ENCODE data around the gene ERI3.

The ERI3 gene

DNA sequence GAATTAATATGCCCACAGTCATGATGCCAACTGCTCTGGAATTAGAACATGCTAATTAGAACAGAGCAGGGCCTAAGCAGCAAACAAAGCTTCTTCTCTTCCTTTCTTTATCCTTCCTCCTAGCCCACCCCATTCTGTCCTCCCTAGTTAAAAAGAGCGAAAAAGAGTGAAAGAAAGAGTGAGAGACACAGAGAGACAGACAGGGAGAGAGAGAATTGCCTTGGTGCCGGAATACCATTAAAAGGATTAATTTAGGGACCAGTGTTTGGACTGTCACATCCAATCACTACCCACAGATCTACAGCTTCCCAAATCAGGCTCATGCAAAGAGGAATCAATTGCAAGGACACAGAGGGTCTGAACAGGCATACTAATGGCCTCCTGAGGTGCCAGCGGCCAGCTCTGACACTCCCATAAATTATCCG, 7.0 kb downstream of the ERI3 start:
- peak; percentile 57 for DNase-seq

DNA sequence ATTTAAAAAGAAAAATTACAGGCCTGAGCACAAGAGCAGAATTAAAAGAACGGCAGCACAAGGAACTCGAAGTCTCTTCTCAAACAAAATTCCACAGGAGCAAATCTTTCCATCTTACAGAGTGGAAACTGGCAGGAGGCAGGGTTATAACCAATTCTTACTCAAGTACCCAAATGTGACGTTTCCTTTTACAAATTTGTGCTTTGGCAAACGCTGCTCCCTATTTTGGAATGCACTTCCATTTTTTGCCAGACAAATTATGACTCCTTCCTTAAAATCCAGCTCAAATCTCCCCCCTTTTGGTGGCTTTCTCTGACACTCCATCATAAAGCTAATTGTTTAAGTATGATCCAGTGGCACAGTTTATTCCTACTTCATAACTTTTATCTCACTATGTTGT, 7.8 kb downstream of the ERI3 start:
- no peak for DNase-seq

DNA sequence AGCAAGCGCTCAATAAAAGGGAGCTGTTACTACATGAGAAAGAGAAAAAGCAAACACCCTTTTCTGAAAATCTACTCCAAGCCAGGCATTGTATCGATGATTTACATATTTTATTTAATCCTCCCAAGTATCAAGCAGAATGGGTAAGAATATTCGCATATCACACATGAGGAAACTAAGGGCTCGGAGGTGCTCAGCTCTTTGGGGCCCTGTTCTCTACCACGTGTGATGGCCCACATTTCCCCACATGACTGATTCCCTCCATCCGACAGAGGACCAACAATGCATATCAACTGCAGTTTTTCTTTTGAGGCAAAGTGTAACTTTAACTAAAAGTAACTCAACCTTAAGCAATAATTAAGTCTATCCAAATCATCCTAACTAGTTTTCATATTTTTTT, 8.2 kb downstream of the ERI3 start:
- no peak for DNase-seq

DNA sequence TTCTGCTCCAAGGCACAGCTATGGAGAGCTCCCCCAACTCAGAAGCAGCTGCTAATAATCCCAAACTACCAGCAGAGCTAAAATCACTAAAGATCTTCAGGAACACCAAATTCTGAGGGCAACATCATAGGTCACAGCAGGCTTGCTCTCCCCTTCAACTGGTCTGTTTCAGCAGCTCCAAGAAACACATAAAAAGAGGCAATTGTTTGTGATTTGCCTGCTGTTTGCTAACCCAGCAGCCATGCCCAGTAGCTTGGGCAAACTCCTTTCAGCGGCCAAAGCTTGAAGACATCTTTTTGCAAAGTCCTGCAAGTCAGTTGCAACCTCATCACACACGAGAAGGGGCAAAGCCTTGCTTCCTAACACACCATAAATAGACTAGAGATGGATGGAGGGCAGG, 8.9 kb downstream of the ERI3 start:
- DNase-seq, result no peak

DNA sequence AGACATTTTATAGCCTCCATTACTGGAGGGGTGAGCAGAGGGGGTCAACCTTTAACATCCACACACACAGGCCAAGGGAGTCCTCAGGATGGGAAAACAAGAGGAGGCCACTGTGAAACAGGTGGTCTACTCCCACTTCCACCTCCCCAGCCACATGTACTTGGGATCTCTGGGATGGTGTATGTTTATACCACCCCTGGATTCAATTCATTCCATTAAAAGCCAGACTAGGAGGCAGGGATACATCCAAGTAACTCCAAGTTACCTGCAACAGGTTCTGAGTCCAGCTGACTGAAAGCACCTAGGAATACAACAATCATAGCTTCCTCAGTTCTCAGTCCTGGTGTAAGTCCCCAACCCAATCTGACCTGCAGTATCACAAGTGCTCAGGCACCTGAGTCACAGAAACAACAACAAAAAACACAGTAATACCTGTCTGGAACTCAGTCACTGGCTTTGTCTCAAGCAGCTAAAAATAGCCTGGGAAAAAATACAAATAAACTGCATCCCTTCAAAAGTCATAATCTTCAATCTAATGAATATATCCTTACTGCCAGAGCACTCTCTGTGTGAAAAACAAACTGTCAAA, 9.8 kb downstream of the ERI3 start:
- DNase-seq, result no peak

DNA sequence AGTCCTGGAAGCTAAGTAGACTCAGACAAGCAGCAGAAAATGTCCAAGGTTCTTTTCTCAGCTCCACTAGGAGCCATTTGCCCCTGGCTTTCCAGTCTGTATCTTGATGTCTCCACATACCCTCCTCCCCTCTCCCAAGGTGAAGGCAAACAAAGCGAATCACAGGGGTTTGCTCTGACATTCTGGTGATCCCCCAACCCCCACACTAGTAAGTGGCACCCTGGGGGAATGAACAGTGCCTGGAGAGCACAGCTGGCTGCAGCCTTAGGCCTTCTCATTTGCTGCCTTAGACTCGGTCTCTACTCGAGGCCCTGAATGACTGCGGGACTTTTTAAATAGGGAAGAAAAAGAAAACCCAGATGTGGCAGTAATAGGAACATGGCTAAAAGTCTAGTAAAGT, 15.3 kb downstream of the ERI3 start:
- no peak for DNase-seq

DNA sequence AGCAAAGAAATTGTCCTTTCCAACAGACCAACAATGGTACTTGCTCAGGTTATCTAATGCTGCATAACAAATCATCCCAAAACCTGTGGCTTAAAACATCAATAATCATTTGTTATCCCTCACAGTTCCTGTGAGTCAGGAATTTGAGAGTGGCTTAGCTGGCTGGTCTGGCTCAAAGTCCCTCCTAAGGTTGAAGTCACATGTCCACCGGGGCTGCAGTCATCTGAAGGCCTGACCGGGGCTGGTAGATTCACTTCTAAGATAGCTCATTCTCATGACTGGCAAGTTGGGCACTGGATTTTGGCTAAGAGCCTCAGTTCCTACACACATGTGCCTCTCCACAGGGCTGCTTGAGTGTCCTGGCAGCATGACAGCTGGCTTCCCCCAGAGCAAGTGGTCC, 16.9 kb downstream of the ERI3 start:
- no peak for DNase-seq

DNA sequence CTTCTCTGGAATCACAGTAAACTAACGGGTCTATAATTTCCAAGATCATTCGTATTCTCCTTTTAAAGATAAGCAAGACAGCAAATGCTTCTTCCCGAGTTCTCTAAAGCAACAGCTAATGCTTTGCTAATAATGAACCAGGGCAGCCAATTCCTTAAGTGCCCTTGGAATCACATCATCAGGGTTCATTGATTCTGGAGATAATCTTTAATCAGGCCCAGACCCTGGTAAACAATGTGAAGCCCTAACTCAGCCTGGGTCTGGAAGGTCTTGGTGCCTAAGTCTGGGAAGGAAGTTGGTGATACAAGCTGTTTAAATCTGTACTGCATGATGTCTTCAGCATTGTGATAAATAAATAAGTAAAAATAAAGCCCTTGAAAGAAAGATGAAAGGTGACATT, 18.4 kb downstream of the ERI3 start:
- no peak for DNase-seq

DNA sequence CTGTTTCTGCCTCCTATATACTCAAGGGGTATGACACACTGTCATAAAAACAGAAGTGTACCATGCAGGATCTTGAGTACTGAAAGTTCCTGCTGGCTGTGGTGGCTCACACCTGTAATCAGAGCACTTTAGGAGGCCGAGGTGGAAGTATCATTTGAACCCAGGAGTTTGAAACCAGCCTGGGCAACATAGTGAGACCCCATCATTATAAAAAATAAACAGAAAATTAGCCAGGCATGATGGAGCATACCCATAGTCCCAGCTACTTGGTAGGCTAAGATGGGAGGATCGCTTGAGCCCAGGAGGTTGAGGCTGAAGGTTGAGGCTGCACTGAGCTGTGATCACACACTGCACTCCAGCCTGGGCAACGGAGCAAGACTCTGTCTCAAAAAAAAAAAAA, 20.1 kb downstream of the ERI3 start:
- DNase-seq, result no peak

DNA sequence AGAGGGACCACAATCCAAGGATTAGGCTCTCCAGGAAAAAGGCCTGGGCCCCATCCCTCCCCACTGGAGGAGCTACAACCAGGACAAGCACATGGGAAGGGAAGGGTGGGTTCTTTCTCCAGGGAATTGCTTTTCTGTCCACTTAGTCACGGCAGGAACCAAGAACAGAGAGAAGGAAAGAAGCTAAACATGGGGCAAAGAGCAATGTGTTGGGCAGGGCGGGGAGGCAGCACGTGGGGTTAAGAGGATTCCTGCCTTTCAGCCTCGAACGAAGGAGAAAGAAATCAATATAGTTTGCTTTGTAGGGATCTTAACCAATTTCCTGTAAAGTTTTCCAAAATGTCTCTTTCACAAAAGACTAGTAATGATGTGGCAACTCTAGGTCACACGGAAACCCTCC, 21.7 kb downstream of the ERI3 start:
- no peak for DNase-seq

DNA sequence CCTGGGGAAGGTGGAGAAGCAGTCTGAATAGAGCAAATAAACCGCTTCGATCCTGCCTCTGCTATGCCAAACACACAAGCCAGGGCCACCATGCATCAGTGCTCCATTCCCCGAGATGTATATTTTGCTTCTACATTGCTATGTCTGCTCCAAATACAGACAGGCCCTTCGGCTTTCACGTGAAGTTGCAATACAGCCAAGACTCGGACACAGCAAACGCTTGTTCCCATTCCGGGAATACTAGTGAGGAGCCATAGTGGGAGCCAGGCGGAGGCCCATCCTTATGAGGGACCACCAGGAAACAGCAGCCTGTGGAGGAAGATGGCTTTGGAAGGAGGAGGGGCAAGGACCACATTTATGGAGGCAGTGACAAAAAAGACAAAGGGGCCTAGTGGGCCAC, 22.6 kb downstream of the ERI3 start:
- DNase-seq, result no peak

DNA sequence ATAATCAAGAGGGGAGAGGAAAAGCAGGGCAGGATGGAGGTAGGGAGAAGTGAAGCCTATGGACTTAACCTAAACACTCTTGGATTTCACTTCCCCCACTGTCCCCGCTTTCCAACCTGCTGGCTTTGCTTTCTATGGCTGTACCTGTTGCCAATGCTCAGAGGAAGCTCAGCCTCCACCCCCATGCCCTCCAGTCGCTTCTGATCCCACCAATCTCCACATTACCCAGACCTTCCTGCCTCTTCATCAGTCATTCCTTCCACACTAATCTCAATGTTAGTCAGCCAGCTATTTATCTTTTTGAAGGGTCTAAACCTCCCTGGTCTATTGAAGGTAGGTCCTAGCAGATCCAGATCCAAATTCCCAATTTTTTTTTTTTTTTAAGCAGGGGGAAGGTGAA, 24.1 kb downstream of the ERI3 start:
- no peak for DNase-seq

DNA sequence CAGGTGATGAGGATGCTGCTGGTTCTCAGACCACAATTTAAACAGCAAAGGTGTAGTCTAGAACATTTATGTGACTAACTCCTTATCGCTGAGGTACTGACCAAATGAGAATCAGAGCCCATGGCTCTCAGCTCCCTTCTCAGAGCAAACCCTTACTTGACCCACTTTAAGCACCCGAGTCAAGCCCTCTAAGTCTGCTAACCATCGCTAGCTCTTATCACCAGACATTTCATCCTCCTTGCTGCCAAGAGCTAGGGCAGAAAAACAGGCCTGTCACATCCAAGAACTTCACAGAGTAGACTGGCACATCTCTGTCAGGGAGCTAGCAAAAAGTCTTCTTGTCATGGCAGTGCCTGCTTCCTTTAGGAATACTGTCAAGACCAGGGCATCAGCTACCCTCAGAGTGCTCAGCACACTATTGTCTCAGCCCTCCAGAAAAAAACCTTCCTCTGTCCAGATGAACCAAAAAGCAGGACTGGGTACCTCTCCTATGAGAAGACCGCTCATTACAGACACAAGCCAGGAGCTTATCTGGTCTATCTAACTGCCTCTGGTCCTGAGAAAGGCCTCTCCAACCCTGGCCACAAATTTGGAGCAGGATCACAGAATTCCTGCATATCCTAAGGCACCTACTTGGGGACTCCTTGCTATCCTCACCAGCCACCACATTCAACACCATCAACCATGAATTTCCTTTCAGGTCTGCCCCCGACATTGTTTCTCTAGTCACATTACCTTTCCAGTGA, 26.2 kb downstream of the ERI3 start:
- DNase-seq, result no peak

DNA sequence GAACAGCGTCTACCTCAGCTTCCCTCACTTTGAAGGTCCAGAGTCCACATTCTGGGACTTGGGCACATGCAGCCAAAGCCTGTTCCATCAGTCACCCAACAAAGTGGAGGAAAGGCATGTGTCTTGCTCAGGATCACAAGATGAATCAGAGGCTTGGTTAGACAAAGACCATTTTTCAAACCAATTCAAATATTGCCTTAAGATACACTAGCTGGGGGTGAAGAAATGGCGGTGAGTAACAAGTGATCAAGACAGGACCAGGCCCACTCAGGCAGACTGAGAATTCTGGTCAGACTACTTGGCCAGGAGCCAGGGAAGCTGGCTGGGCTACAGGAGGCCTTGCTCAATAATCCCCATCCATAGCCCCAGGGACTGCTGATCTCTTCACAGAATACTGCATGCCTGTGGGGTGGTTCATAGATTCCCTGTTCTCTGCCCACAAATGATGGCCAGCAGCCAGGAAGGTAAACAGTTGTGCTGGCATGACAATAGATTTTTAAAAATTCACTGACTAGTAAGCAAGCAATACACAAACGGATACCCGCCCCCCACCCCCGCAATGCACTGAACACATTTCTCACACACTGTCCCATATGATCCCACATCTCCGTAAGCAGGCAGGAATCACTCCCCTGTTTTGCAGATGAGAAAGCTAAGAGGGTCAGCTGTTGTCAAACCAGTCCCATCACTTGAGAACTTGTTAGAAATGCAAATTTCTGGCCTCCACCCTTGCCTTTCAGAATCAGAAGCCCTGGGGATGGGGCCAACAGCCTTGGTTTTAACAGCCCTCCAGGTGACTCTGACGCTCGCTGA, 27.2 kb downstream of the ERI3 start:
- no peak for DNase-seq

DNA sequence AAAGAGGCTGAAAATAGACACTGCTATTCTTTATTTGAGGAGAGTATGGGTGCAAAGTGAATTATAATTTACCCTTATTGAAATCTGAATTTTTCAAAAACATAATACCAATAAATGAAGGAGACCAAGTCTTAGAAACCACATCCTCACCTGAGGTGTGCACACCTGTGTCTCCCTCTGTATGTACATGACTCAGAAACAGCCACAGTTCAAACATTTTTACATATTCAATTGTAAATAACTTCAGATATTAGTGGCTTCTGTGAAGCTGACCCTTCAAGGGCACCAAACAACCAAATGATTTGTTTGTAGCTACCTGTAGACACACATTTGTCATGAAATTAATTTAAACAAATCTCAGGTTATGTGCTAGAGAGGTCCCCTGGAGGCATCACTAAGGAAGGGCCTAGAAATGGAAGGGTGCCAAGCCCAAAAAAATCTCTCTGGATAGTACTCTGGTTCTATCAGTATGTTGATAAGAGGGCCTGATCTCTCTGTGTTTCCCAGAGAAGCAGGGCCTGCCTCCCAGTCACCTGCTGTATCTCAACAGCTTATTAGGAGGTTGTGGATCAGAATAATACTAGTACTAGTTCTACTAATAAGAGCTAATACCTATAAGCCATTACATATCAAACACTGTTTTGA, 28.1 kb downstream of the ERI3 start:
- no peak for DNase-seq

DNA sequence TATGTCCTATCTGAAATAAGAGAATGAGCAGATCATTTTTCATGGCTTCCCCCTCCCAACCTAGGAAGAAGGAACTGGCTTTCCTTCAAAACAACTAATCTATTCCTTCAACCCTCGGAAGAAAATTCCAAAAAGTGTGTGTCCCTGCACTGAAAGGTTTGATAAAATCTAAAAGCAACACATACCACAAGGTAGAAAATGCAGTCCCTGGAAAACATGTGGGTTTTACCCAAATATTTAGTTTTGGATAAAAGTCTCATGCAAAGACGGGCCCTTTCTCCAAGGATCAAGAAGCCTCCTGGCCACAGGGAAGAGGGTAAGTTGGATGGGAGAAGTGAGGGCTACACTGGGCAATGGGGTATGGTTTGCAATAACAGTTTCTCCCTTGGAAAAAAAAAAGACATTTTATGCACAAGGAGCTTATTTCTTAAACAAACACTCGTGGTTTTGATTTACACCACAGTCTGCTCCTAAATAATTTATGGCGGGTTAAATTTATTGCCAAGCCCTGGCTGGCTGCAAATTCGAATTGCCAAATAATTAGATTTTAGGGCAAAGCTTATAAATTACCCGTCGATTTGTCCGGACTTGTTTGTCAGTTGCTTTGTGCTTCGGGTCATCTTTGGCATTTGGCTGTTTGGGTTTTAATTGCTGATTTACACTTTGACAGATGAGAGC, 28.9 kb downstream of the ERI3 start:
- no peak for DNase-seq

DNA sequence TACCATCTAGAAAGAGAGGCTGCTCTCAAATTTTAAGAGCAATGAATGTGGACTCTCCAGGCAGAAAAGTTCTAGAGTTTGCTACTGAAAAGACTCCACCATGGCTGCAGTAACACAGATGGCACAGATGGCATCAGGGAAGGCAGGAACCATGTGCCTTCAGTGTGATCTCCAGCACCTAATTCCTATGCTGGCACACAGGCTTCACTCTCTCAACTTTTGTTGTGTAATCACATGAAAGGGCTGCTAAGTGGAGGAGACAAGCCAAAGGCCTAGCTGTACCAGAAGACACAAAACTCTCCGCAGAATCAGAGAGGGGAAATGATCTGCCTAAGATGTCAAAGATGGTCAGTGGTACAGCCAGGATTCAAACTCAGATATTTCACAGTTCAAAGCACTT, 31.1 kb downstream of the ERI3 start:
- no peak for DNase-seq

DNA sequence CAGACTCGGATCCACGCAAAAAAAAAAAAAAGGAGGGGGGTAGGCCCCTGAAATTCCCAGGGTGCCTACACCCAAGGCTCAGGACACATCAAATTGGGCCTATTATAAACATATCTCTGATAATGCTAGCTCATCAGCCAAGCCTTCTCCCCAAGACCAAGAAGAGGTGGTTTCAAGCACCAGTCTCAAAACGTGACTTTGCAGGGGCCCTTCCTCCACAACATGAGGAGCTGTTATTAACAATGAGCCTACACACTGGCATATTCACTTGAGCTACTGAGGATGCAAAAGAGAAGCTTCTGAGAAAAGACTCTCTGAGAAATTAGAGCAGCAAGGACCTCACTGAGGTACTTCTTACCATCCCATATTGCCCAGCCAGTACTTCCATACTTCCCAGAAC, 32.7 kb downstream of the ERI3 start:
- DNase-seq, result no peak

DNA sequence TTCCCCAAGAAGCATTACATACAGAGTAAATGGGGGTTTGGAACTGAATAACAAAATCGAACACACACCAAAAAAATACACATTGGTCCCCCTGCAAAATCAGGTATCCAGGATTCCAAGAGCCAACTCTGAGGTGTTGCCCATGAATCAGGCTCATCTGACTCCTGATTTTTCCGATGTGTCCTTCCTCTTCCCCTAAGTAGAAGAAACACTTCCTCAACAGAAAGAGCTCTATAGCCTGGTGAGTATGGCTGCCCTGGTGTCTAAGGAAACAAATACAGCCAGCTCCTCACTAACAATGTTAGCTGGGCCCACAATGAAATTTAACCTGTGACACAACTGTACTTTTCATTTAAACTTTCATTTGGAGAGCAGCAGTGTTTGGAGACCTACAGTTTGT, 33.6 kb downstream of the ERI3 start:
- DNase-seq, result no peak

DNA sequence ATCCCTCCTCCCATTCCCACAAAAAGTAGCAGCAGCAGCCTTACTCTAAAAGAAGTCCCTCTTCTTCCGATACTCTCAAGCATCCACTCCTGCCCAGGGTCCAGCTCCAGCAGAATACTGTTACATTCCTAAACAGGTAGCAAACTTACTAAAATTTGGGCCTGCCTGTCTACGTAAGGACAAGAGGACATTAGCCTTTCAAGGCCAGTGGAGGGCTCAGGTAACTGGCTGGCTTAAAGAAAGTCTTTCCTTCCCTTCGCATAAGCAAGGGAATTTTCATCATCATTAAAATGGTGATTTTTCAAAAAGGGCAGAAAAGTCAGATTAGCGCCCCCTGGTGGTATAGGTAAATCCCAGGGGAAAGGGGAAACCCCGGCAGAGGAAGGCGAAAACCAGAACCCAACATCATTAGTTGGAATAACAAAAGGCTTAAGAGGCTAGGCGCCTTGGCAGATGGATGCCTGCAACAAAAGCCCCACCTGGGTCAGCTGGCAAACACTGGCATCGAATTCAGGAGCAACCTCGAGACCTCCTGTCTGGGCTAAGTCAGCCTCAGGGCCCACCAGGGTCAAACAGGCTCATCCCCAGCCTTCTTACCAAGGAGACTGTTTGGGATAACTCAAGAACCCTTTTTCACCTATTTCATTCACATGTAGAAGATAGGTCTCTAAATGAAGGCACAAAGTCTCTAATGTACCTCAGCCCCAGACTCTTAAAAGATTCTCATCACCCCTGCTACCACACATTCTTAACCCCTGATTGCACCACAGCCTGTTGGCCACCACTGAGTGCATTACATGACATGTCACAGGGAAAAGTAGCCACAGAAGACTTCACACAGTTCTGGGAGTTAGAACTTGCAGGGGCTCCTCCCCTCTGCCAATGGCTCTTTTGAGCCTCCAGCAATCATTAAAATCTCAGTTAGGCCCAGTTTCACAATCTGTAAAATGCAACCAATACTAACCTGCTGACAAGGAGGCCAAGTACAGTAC, 36.7 kb downstream of the ERI3 start:
- DNase-seq, result peak; percentile 60

DNA sequence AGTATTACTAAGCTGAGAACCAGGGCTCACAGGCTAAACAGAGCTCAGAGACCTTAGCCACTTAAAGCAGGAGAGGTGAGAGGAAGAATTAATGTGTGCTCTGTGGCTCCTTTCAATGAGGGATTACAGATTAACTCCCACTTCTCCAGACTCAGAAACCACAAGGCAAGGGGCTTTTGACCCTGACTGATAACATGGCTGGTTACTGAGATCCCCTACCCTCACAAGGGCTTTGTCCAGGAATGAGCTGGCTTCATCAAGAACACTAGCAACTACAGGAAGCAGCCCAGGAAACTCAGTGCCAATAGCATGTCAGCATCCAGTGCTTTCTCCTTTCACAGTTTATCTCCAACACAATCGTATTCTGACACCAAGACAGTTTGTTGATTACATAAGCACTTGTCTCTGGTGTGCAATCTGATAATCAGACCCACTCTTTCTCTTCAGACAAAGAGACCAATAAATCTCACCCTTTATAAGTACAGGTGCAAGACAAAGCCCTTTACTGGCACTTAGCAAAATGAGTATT, 38.8 kb downstream of the ERI3 start:
- no peak for DNase-seq

DNA sequence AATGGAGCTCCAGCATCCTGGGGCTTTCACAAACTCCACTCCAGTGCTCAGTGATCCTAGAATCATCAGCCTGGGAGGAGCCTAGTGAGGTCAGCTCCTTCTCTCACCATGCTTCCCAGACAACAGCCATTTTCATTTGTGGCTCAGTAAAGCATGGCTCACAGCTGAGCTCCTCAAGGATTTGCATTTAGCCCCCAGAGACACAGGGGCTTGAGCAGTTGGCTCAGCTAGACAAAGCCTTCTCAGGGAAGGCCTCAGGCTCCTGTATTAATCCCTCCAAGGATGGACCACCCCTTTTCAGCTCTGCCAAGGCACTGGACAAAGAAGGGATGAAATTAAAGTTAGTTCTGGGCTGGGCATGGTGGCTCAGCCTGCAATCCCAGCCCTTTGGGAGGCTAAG, 39.5 kb downstream of the ERI3 start:
- no peak for DNase-seq

Measured in retina (tissue), 1 donor.